ENCODE results near the gene TNFSF11. TPM values are rescaled to one million over a fixed set of nuclear protein-coding genes. Genes with fewer than 3 reads are reported as not detected.

TNFSF11 gene
- total RNA-seq, 2 donors from 2014 or later: 3.9 TPM; not detected in 1

DNA sequence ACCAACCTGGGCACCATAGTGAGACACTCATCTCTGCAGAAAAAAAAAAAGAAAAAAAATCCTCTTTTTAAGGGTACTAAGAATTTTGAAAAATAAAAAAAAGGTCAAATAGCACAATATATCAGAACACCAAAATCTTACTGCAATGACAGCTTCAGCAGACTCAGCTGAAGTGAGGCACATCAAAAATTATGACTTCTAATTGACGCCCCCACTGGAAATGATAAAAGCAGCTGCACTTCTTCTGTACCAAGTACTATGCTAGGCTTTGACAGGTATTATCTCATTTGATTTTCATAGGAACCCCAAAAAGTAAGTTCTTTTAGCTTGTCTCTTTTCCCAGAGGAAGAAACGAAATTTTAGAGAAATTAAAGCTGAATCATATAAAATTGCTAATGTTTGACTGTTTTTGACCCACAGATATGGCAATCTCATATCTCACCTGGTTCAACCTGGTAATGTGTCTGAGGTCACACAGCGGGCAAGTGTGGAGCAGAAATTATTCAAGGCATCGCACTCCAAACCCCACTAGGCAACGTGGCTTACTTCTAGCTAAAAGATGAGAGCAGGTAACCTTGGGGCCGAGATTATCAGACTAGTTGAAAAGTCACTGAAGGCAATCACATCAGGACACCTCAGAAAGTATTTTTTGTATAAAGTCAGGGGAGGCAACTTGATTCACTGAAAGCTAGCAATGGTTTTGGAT lies 78.1 kb downstream of the TNFSF11 start:
- no peaks in the 10 kb centered on the region for H3K9me3 ChIP-seq
- intact Hi-C loops (cut with DNase I): no loop called here
- ATAC-seq (no peak), DNase-seq (no peak)
- TF ChIP-seq POLR2A (IDR thresholded peaks at IDR 0.05): no peak
- TF ChIP-seq, protein P1, sequence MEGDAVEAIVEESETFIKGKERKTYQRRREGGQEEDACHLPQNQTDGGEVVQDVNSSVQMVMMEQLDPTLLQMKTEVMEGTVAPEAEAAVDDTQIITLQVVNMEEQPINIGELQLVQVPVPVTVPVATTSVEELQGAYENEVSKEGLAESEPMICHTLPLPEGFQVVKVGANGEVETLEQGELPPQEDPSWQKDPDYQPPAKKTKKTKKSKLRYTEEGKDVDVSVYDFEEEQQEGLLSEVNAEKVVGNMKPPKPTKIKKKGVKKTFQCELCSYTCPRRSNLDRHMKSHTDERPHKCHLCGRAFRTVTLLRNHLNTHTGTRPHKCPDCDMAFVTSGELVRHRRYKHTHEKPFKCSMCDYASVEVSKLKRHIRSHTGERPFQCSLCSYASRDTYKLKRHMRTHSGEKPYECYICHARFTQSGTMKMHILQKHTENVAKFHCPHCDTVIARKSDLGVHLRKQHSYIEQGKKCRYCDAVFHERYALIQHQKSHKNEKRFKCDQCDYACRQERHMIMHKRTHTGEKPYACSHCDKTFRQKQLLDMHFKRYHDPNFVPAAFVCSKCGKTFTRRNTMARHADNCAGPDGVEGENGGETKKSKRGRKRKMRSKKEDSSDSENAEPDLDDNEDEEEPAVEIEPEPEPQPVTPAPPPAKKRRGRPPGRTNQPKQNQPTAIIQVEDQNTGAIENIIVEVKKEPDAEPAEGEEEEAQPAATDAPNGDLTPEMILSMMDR (IDR thresholded peaks at IDR 0.05): no peak
- 71 to 79% methylated on average over 6 of the region's 6 CpGs for WGBS, 2 donors
- H3K4me3 ChIP-seq: no peak overlapping the region
- H3K4me1 ChIP-seq: no peaks in the 10 kb centered on the region
- no peak overlapping the region for H3K27ac ChIP-seq
- no peaks in the 10 kb centered on the region for H3K27me3 ChIP-seq
- no peaks in the 10 kb centered on the region for H3K36me3 ChIP-seq (replicated peaks in 1 of 2; ENCODE audit: insufficient read depth in 1 of 2, low read depth in 2 of 2)

DNA sequence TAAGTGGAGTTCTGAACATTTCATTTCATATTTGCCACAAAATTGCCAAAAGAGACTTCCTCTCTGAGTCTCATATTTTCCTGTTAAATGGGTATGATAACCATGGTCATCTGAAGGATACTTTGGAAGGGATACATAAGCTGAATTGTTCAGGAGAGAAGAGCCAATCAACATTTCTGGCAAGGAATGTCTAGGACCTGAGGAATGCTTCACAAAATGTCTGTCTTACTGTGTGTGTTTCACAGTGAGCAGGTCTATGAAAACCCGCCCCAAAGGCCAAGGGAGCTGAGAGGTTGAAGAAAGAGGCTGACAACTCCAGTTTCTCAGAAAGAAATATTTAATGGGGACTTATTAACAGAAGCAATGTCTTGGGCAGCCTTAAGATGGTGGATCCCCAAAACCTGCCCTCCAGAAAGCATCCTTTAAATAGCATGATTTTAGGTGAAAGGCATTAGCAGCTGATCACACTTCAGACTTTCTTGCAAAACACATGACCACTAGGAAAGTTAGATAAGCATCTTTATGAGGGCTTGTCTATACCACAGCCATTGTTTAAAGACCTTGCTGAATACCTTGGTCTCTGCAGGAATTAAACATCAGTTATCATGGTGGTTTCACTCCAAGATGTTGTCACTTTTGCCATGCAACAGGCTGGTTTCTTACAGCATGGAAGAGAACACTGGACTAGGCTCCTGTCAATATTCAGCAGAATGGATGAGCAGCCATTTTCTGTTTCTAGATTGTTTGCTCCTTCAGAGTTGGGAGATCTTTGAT lies 78.9 kb downstream of the TNFSF11 start:
- Histone ChIP-seq H3K9me3 (no peaks in the 10 kb centered on the region), H3K27me3 (no peaks in the 10 kb centered on the region), H3K4me1 (no peaks in the 10 kb centered on the region), H3K4me3 (no peak overlapping the region), H3K36me3 (replicated peaks in 1 of 2; ENCODE audit: insufficient read depth in 1 of 2, low read depth in 2 of 2) (no peaks in the 10 kb centered on the region), H3K27ac (no peak overlapping the region)
- TF ChIP-seq, protein P1 (IDR thresholded peaks at IDR 0.05): no peak
- no peak for TF ChIP-seq POLR2A (IDR thresholded peaks at IDR 0.05)
- 80 to 81% methylated on average over 1 of the region's 1 CpG for WGBS, 2 donors
- ATAC-seq: no peak
- intact Hi-C loops (cut with DNase I): no loop called here
- DNase-seq: no peak

DNA sequence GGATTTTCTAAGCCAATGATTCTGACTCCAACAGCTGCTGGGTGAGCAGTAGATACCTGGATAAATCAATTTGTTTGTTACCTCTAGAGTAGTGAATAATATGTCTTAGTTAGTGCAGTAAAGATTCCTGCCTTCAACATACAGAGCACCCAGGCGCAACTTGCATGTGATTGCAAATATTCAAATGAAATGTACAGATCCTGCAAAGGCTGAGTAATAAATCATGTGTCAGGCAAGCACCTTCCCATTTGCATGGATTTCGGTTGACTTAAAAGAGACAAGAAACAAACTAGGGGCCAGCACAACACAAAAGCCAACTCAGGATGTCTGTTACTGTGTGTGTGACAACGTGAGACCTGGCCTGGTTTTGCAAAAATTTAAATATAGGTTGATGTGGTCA lies 79.7 kb downstream of the TNFSF11 start:
- no peak for DNase-seq
- Histone ChIP-seq H3K9me3 (no peaks in the 10 kb centered on the region), H3K4me1 (no peaks in the 10 kb centered on the region), H3K27me3 (no peaks in the 10 kb centered on the region), H3K27ac (no peak overlapping the region), H3K36me3 (replicated peaks in 1 of 2; ENCODE audit: insufficient read depth in 1 of 2, low read depth in 2 of 2) (no peaks in the 10 kb centered on the region), H3K4me3 (no peak overlapping the region)
- intact Hi-C loops (cut with DNase I): no loop called here
- 58 to 71% methylated on average over 3 of the region's 3 CpGs for WGBS, 2 donors
- TF ChIP-seq, protein P1 (IDR thresholded peaks at IDR 0.05): no peak
- no peak for TF ChIP-seq POLR2A (IDR thresholded peaks at IDR 0.05)
- ATAC-seq: no peak

DNA sequence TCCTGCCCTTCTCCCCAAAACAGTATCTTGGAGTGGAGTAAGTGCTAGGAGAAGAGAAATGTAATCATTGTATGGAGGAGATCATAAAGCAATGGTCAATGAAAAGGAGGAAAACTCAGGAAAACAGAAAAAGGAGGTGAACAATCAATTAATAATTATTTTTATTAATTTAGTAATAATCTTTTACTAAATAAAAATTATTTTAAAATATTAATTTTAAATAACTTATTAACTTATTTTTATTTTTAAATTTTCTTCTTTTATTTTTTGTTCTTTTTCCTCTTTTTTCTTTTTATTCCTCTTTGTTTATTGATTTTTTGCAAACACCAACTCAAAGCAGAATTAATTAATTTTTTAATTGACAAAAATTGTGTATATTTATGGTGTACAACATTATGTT lies 80.3 kb downstream of the TNFSF11 start:
- ATAC-seq: no peak
- TF ChIP-seq POLR2A (IDR thresholded peaks at IDR 0.05): no peak
- TF ChIP-seq, protein P1 (IDR thresholded peaks at IDR 0.05): no peak
- H3K27me3 ChIP-seq: no peaks in the 10 kb centered on the region

More for the DNA sequence above, 80.3 kb downstream of the TNFSF11 start:
- no peaks in the 10 kb centered on the region for H3K4me1 ChIP-seq
- H3K36me3 ChIP-seq (replicated peaks in 1 of 2; ENCODE audit: insufficient read depth in 1 of 2, low read depth in 2 of 2): no peaks in the 10 kb centered on the region
- intact Hi-C loops (cut with DNase I): no loop called here
- H3K4me3 ChIP-seq: no peak overlapping the region
- DNase-seq: no peak
- no peaks in the 10 kb centered on the region for H3K9me3 ChIP-seq
- no peak overlapping the region for H3K27ac ChIP-seq

Data from body of pancreas (tissue), 4 donors.